ENCODE data around the gene NPBWR2. TPM values are rescaled to one million over a fixed set of nuclear protein-coding genes. Genes with fewer than 3 reads are reported as not detected.

Gene NPBWR2
- total RNA-seq, 1 experiment from 2014 or later = not detected

GRCh38 chr20:64143018-64143801 lies 35.8 kb upstream of the NPBWR2 start:
- Histone ChIP-seq H3K4me1 (ENCODE audit: control insufficient read depth in 1 of 2, insufficient read depth in 2 of 2, low read length in 2 of 2) (no peaks in the 10 kb centered on the region), H3K9me3 (ENCODE audit: control insufficient read depth in 1 of 2, insufficient read depth in 1 of 2, low read depth in 1 of 2, low read length in 2 of 2) (peaks cover 14 to 32% of the 10 kb centered on the region in 2 experiments; a peak in 2 of 4 replicates), H3K4me2 (ENCODE audit: low read length) (no peak overlapping the region), H3K9ac (ENCODE audit: low read length) (no peak overlapping the region), H2AFZ (ENCODE audit: low read depth, low read length, poor library complexity, severe bottlenecking) (no peak overlapping the region), H3K27me3 (ENCODE audit: insufficient read depth, low read length) (no peaks in the 10 kb centered on the region), H4K20me1 (ENCODE audit: insufficient read depth) (no peaks in the 10 kb centered on the region), H3K36me3 (ENCODE audit: control insufficient read depth in 1 of 2, insufficient read depth in 2 of 2, low read length in 2 of 2) (no peaks in the 10 kb centered on the region), H3K4me3 (replicated peaks in 1 of 2; ENCODE audit: low read depth in 1 of 2, low read length in 2 of 2) (no peak overlapping the region), H3K27ac (ENCODE audit: low read depth, low read length) (no peak overlapping the region), H3K9me2 (ENCODE audit: insufficient read depth) (no peaks in the 10 kb centered on the region), H3K79me2 (ENCODE audit: insufficient read depth, low read length) (no peaks in the 10 kb centered on the region)
- no peak for DNase-seq (ENCODE audit: low read depth, low spot score)
- CTCF ChIA-PET = no interaction called here
- intact Hi-C loops (cut with micrococcal nuclease) = no loop called here
- ATAC-seq = no peak
- POLR2A ChIA-PET = no interaction called here
- TF ChIP-seq RAD21 (IDR thresholded peaks at IDR 0.05; ENCODE audit: low read depth) (no peak), ZNF274 (IDR thresholded peaks at IDR 0.05; ENCODE audit: low read depth, low read length) (no peak), CTCF (IDR thresholded peaks at IDR 0.05 in 2 of 3, conservative IDR thresholded peaks at IDR 0.05 in 1 of 3; ENCODE audit: borderline replicate concordance in 1 of 3, insufficient read depth in 1 of 3, low read depth in 2 of 3, low read length in 2 of 3) (no peak), TCF7L2 (IDR thresholded peaks at IDR 0.05; ENCODE audit: borderline replicate concordance, extremely low read depth, insufficient read depth, insufficient read length) (no peak), YY1 (IDR thresholded peaks at IDR 0.05; ENCODE audit: extremely low read depth, insufficient replicate concordance, low read depth, low read length) (no peak), REST (IDR thresholded peaks at IDR 0.05; ENCODE audit: low read depth) (no peak), CEBPB (IDR thresholded peaks at IDR 0.05; ENCODE audit: low read depth) (no peak), ATF3 (IDR thresholded peaks at IDR 0.05) (no peak), SIN3A (IDR thresholded peaks at IDR 0.05; ENCODE audit: low read depth) (no peak), CBX3 (IDR thresholded peaks at IDR 0.05; ENCODE audit: low read depth) (no peak), ZFX (IDR thresholded peaks at IDR 0.05) (no peak), JUND (IDR thresholded peaks at IDR 0.05) (no peak), ELF1 (IDR thresholded peaks at IDR 0.05; ENCODE audit: borderline replicate concordance, low read depth) (no peak), EZH2phosphoT487 (IDR thresholded peaks at IDR 0.05; ENCODE audit: borderline replicate concordance) (no peak), SRF (IDR thresholded peaks at IDR 0.05; ENCODE audit: low read depth) (no peak), SP1 (IDR thresholded peaks at IDR 0.05; ENCODE audit: low read depth) (no peak), POLR2AphosphoS5 (IDR thresholded peaks at IDR 0.05; ENCODE audit: low read depth, low read length) (no peak)
- TF ChIP-seq, protein P1, sequence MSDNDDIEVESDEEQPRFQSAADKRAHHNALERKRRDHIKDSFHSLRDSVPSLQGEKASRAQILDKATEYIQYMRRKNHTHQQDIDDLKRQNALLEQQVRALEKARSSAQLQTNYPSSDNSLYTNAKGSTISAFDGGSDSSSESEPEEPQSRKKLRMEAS (IDR thresholded peaks at IDR 0.05) = no peak
- RAD21 ChIA-PET (ENCODE audit: low non-redundant PET in 1 of 2, low total read pairs in 2 of 2, uncharacterized antibody in 2 of 2, unreplicated experiment in 2 of 2) = no interaction called here
- BruUV-seq (replicated peaks) = no TSS peak
